Fibroblast of the aortic adventitia (primary cell): ENCODE measurements around the gene GRIA4. TPM values are rescaled to one million over a fixed set of nuclear protein-coding genes. Genes with fewer than 3 reads are reported as not detected.

Experiments
- DNase-seq: peaks from one replicate; pipeline ENCODE4 v3.0.0-alpha.2; 2010; ENCODE audit warnings: low read depth
- H3K4me3 ChIP-seq: 2 replicates; pipeline ENCODE4 v1.5.1; 2011; ENCODE audit warnings: low read depth, mild to moderate bottlenecking, control low read depth, low read length, moderate library complexity
- CTCF ChIP-seq: IDR thresholded peaks from 2 replicates; pipeline ENCODE4 v1.5.1; 2011; ENCODE audit warnings: mild to moderate bottlenecking, low read length, control low read depth, inconsistent platforms; ENCODE audit not compliant: insufficient read depth
- total RNA-seq: library from RNA; depleted of rRNA; stranded (reverse); fragments of >200 nt; gene quantifications from 2 replicates; pipeline ENCODE4 v1.2.3, GENCODE V29; 2012; ENCODE audit warnings: low replicate concordance

GRIA4 gene
- total RNA-seq: under 0.01 and 1.2 TPM in 2 replicates

- DNase-seq: peak; percentile 25
- TF ChIP-seq CTCF: no peak
- H3K4me3 ChIP-seq: peak within 1 kb of the TSS; percentile 57
Measured at GRCh38 chr11:105609832-105610781, at the start of gene GRIA4. Gene GRIA4, plus strand, starts transcription at chr11:105610073. Its CDS starts 925 bp downstream, at chr11:105610998.

GRCh38 chr11:105573091-105573490 lies 36.8 kb upstream of the GRIA4 start:
- no peak for DNase-seq
- no peak for TF ChIP-seq CTCF

DNA sequence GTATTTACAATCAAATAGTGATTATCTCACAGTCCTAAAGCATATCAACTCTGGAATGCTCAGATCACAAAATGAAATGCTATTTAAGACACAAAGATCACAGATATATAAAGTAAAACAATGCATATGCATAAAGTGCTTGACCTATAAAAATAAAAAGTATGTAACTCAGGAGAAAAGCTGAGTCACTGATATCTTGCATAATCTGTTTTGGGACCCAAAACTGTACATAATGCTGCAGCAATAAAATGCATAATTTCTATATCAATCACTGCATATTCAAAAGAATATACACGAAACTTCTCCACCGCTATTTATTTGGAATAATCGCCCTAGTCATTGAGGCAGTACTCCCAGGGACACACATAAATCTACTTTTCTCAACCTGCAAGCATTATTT lies 34.9 kb upstream of the GRIA4 start:
- TF ChIP-seq CTCF: no peak
- no peak for DNase-seq
- no peak overlapping the region for H3K4me3 ChIP-seq

More at GRCh38 chr11:105573091-105573490, 36.8 kb upstream of the GRIA4 start:
- H3K4me3 ChIP-seq: no peak overlapping the region

DNA sequence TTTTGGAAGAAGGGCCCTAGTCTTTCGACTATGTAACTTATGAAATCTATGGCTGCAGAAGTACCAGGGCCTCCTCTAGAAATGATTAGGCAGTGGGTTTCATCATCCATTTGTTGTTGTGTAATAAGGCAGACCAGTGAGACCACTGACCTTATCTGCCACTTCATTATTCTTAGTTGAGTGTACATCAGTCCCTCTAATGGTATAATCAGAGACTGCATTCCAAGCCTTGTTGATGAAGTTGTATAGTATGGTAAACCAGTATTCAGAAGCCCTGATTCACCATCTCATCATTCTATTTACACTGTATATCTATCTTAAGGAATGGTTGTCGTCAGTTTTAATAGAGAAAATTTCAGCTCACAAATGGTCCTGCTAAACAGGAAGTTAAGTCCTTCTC lies 32.2 kb upstream of the GRIA4 start:
- DNase-seq: peak; percentile 1
- TF ChIP-seq CTCF: no peak
- H3K4me3 ChIP-seq: no peak overlapping the region

DNA sequence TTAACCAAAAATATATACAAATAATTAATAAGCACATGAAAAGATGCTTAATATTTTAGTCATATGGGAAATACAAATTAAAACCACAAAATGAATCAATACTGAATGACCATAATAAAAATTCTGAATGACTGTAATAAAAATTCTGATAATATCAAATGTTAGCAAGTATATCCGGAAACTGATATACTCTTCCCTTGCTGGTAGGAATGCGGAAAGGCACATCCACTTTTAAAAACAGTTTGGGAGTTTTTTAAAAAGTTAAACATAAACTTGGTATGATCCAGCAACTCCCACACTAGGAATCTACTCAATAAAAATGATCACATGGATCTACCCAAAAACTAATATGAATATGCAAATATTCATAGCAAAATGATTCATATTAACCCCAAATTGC lies 30.8 kb upstream of the GRIA4 start:
- no peak overlapping the region for H3K4me3 ChIP-seq
- no peak for DNase-seq
- TF ChIP-seq CTCF: no peak

DNA sequence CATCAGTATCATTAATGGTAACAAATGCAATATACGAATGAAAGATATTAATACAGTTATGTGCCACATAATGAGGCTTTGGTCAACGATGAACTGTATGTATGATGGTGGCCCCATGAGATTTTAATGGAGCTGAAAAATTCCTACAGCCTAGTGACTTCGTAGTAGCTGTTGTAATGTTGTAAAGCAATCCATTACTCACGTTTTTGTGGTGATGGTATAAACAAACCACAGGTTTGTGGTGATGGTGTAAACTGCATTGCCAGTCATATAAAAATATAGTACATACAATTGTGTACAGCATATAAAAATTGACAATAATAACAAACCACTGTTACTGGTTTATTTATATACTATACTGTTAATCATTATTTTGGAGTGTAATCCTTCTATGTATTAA lies 27.4 kb upstream of the GRIA4 start:
- H3K4me3 ChIP-seq: no peak overlapping the region
- no peak for DNase-seq
- no peak for TF ChIP-seq CTCF
